Stimulated activated CD4-positive, alpha-beta T cell treated with anti-CD3 and anti-CD28 coated beads, Interleukin-1b, Interleukin-23, amount 100 ng/mL, for 48 hours (primary cell): Measurements from ENCODE around the gene SLC4A4.

Source experiments
- DNase-seq: peaks from one replicate; pipeline ENCODE4 v3.0.0-alpha.2; 2020

SLC4A4 gene

GRCh38 chr4:71338846-71339593, at the start of gene SLC4A4:
SLC4A4 (plus strand) TSS chr4:71339020.
- DNase-seq, result no peak

GRCh38 chr4:71290074-71290473, 48.7 kb upstream of the SLC4A4 start:
- DNase-seq, result no peak

- DNase-seq, result no peak
These were observed 48.3 kb upstream of the SLC4A4 start for GRCh38 chr4:71290476-71290875.

- DNase-seq, result no peak
These were observed 46.6 kb upstream of the SLC4A4 start for GRCh38 chr4:71292228-71292627.

GRCh38 chr4:71293705-71294104, 45.1 kb upstream of the SLC4A4 start:
- no peak for DNase-seq

- no peak for DNase-seq
These were observed 44.5 kb upstream of the SLC4A4 start for GRCh38 chr4:71294301-71294700.

- DNase-seq, result no peak
These were observed 41.9 kb upstream of the SLC4A4 start for GRCh38 chr4:71296945-71297344.

- DNase-seq, result no peak
These were observed 38.5 kb upstream of the SLC4A4 start for GRCh38 chr4:71300362-71300761.

GRCh38 chr4:71300964-71301363, 37.9 kb upstream of the SLC4A4 start:
- no peak for DNase-seq

- no peak for DNase-seq
These were observed 35.5 kb upstream of the SLC4A4 start for GRCh38 chr4:71303287-71303686.

GRCh38 chr4:71303850-71304249, 35.0 kb upstream of the SLC4A4 start:
- DNase-seq, result no peak

- DNase-seq, result no peak
These were observed 34.5 kb upstream of the SLC4A4 start for GRCh38 chr4:71304289-71304850.

GRCh38 chr4:71307729-71308128, 31.1 kb upstream of the SLC4A4 start:
- no peak for DNase-seq

GRCh38 chr4:71322425-71322824, 16.4 kb upstream of the SLC4A4 start:
- DNase-seq, result no peak

- no peak for DNase-seq
These were observed 5.5 kb upstream of the SLC4A4 start for GRCh38 chr4:71333368-71333767.

- no peak for DNase-seq
These were observed 4.9 kb upstream of the SLC4A4 start for GRCh38 chr4:71333960-71334359.

GRCh38 chr4:71334465-71334882, 4.3 kb upstream of the SLC4A4 start:
- no peak for DNase-seq

GRCh38 chr4:71343670-71344466, 5.0 kb downstream of the SLC4A4 start:
- DNase-seq, result no peak

GRCh38 chr4:71346710-71347109, 7.9 kb downstream of the SLC4A4 start:
- no peak for DNase-seq

GRCh38 chr4:71348586-71348985, 9.8 kb downstream of the SLC4A4 start:
- DNase-seq, result no peak

GRCh38 chr4:71355045-71355444, 16.2 kb downstream of the SLC4A4 start:
- DNase-seq, result no peak

- DNase-seq, result no peak
These were observed 17.2 kb downstream of the SLC4A4 start for GRCh38 chr4:71355971-71356370.

GRCh38 chr4:71356924-71357663, 18.3 kb downstream of the SLC4A4 start:
- DNase-seq, result no peak
